ENCODE measurements around the gene HAP1.
A peak's percentile ranks its signal among the peaks of the same experiment; 100 is the strongest.
"Not testable (repeated sequence)": the region's sequence is repeated elsewhere in the genome, so short reads cannot be mapped to it uniquely, and the experiment has no call there.

HAP1 gene, protein sequence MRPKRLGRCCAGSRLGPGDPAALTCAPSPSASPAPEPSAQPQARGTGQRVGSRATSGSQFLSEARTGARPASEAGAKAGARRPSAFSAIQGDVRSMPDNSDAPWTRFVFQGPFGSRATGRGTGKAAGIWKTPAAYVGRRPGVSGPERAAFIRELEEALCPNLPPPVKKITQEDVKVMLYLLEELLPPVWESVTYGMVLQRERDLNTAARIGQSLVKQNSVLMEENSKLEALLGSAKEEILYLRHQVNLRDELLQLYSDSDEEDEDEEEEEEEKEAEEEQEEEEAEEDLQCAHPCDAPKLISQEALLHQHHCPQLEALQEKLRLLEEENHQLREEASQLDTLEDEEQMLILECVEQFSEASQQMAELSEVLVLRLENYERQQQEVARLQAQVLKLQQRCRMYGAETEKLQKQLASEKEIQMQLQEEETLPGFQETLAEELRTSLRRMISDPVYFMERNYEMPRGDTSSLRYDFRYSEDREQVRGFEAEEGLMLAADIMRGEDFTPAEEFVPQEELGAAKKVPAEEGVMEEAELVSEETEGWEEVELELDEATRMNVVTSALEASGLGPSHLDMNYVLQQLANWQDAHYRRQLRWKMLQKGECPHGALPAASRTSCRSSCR

DNA sequence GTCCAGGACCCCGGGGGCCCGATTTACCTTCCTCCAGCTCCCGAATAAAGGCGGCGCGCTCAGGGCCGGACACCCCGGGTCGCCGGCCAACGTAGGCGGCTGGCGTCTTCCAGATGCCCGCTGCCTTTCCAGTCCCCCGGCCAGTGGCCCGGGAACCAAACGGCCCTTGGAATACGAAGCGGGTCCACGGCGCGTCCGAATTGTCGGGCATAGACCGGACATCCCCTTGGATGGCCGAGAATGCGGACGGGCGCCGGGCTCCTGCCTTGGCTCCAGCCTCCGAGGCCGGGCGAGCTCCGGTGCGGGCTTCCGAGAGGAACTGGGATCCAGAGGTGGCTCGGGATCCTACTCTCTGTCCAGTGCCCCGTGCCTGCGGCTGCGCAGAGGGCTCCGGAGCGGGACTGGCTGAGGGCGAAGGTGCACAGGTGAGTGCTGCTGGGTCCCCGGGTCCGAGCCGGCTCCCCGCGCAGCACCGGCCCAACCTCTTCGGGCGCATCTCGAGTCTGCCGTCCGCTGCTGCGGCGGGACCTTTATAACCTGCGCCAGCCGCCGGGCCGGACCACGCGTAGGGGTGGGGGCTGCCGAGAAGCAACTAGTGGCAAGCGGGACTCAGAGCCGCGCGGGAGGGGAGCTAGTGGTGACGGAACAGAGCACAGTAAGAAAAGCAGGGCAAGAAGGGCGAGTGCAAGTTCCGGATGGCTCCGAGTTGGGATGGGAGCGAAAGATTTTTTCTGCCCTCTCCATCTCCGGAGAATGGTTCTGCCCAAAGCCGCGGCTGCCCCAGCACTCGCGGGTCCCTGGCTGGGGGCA is at the start of gene HAP1:
HAP1 (minus strand) TSS at position 505 of the 810 bp plus-strand sequence; CDS start at position 496, 9 bp downstream.
- DNase-seq (ENCODE audit: low read depth in 3 of 3) = peak in 1 of 3 experiments; percentile 14

DNA sequence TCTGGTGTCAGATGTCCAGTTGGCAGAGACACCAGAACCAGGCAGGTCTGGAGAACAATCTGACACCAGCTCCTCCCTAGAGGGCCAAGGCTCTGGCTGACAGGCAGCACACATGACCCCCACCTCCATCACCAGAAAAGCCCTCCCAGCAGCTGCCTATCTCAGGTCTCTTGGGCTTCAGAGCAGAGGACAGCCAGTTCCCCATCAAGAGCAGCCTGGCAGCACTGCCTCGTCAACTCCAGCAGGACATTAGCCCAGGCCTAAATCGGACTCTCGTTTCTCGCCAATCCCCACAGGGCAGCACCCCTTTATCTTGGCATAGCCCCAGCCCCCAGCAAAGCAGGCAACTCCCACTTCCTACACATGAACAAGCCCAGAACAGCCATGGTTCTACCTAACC is 47.7 kb upstream of the HAP1 start:
- no peak for DNase-seq (ENCODE audit: low read depth in 3 of 3)

- DNase-seq (ENCODE audit: low read depth in 3 of 3) = no peak
These were observed 47.1 kb upstream of the HAP1 start for GRCh38 chr17:41781404-41782110.

DNA sequence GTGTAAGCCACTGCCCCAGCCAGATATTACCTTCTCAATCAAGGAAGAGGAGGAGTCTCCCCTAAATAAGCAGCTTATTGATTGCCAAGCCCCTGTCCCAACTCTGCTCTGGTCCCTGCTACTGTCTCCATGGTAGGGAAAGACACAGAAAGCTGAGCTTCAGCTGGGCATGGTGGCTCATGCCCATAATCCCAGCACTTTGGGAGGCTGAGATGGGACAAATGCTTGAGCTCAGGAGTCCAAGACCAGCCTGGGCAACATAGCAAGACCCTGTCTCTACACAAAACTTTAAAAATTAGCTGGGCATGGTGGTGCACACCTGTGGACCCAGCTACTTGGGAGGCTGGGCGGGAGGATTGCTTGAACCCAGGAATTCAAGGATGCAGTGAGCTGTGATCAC is 45.5 kb upstream of the HAP1 start:
- no peak for DNase-seq (ENCODE audit: low read depth in 3 of 3)

DNA sequence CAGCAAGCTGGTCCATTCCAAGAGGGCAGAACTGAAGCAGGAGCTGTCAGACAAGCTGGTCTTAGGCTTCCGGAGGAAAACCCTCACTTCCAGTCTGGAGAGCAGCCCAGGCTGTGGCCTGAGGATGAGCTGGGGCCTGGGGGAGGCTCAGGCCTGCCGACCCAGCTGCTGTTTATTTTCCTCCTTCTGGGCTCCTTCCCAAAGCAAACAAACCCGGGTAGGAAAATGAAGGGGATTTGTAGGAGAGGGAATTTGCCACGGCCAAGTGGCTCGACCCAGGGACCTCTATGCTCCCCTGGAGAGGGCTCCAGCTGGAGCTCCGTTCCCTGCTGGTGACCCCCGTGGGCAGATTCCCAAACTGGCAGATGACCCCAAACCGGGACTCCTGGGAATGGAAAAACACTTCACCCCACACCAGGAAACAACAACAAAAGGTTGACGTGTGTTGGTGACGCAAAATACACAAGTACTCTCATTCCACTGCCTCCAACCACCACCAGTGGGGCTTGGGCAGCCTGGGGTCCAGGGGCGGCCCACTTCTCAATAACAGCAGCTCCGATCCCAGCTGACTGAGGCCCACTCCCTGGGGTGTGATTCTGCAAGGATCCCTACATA is 43.2 kb upstream of the HAP1 start:
- no peak for DNase-seq (ENCODE audit: low read depth in 3 of 3)

GRCh38 chr17:41777157-41777573 is 42.7 kb upstream of the HAP1 start:
- no peak for DNase-seq (ENCODE audit: low read depth in 3 of 3)

DNA sequence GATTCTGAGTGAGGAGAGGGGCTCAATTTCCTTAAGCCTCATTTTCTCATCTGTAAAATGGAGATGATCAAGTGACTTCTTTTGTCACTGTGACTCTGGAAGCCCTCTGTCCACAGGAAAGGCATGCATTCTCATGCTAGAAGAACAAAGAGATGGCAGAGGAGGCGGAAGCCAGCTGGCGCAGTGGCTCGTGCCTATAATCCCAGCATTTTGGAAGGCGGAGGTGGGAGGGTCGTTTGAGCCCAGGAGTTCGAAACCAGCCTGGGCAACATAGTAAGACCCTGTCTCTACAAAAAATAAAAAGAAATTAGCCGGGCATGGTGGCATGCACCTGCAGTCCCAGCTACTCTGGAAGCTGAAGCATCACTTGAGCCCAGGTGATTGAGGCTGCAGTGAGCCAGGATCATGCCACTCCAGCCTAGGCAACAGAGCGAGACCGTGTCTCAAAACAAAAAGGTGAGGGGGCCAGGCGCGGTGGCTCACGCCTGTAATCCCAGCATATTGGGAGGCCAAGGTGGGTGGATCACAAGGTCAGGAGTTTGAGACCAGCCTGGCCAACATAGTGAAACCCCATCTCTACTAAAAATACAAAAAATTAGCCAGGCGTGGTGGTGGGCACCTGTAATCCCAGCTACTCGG is 41.9 kb upstream of the HAP1 start:
- DNase-seq (ENCODE audit: low read depth in 3 of 3) = not testable (repeated sequence)

- DNase-seq (ENCODE audit: low read depth in 3 of 3) = no peak
These were observed 41.2 kb upstream of the HAP1 start for GRCh38 chr17:41775394-41776226.

- no peak for DNase-seq (ENCODE audit: low read depth in 3 of 3)
These were observed 39.3 kb upstream of the HAP1 start for GRCh38 chr17:41773731-41774193.

GRCh38 chr17:41773190-41773588 is 38.7 kb upstream of the HAP1 start:
- DNase-seq (ENCODE audit: low read depth in 3 of 3) = no peak

DNA sequence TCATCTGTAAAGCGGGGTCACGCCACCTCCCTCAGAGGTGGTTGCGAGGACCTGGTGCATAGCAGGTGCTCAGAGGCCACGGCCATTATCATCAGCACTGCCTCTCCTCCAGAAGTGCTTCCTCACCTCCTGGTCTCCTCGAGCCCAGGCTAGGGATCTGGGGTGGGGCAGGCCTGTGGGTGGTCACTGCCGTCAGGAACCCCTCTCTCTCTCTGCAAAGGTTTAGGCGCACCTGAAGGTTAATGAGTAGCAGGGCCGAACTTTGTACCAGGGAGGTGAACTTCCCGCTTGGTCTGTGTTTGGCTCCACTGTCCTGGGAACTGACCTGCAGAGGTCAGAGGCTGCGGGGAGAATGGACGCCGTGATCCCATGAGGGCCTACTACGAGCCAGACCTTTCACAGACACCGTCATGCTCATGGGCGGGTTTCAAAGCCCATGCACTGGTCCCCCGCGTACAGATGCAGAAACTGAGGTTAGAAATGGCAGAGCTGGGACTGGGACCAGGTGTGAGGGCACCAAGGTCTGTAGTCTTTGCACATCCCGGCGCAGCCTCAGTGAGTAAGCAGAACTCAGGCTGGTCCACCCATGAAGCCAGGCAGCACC is 38.2 kb upstream of the HAP1 start:
- DNase-seq (ENCODE audit: low read depth in 3 of 3) = no peak

DNA sequence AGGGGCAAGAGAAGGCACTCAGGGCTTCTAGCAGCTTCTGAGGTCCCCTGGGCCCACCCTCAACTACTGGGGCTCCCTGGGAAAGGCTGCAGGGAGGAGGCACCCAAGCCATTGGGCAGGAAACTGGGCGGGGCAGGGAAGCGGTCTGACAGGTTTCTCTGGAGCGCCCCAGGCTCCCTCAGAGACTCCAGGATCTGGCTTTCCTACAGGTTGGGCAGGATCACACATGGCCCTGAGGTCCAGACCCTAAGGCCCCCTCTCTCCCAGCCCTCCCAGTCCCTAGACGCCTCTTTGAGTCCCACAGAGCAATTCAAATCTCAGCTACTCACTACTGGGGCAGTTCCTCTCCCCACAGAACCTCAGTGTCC is 37.8 kb upstream of the HAP1 start:
- DNase-seq (ENCODE audit: low read depth in 3 of 3) = no peak

DNA sequence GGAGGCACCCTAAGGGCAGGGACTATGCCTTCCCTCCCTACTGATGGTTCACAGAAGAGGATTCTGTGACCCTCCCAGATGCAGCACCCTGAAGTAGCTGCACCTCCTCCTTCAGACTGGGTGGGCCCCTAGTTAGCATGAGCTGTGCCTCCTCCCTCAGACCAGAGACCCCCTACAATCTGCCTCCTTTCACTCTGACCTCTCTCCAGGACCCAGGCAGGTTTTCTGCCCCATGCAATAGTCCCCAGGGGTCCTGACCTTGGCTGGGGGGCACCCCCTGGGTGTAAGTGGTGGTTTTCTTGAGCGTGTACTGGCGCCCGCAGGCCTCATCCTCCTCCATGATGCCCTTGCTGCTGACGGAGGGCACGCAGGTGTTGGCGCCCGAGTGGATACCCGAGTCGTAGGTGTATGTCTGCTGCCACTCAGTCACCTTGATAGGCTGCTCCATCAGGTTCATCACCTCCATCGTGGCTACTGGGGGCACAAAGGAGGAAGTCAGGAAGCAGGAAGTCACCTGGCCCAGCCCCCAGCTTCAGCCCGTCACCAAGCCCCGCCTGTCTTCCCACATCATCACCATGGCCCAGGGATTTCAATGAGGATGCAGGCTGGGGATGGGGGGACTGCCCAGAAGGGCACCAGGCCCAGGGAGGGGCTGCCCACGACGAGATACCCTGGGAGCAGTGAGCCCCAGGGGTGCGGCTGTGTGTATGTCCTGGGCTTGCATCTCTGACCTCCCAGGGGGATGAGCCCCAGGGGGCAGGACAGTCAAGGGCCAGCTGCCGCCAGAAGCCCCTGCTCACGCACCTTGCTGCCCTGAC is 37.2 kb upstream of the HAP1 start:
- DNase-seq (ENCODE audit: low read depth in 3 of 3) = no peak

DNA sequence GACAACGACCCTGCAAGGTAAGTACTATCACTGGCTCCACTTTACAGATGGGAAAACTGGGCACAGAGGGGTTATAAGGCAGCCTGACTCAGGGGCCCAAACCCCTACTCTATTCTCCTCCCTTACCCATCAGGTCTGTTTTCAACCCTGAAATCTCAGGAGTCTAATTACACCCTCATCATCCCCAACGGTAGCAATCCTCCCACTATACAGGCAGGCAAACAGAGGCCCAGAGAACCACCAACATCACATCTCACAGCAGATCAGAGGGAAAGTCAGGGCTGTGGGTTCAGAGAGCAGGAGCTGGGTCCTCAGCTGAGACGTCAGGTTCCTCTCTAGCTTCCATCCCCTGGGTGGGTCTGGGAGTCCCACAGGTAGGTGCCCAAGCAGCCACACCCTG is 35.5 kb upstream of the HAP1 start:
- DNase-seq (ENCODE audit: low read depth in 3 of 3) = no peak

DNA sequence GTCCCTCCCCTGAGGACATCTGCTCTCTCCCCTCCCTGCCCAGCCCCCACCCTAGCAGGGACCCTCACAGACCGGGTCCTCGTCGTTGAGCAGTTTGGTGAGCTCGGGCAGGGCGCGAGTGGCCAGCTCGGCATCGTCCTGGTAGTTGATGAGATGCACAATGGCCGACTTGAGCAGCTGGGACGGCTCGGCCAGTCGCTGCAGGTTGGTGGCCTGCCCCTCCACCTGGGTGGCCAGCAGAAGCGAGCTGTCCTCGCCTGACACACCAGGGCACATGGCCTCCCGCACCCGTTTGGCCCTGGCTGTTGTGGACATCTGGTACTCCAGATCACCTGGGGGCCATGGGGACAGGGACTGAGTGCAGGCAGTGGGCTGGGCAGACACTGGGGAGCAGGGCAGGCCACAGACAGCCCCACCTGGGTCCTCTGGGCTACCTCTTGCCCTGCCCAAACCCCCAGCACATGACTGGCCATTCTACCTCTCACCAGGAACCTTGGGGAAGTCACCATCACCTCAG is 35.0 kb upstream of the HAP1 start:
- no peak for DNase-seq (ENCODE audit: low read depth in 3 of 3)

DNA sequence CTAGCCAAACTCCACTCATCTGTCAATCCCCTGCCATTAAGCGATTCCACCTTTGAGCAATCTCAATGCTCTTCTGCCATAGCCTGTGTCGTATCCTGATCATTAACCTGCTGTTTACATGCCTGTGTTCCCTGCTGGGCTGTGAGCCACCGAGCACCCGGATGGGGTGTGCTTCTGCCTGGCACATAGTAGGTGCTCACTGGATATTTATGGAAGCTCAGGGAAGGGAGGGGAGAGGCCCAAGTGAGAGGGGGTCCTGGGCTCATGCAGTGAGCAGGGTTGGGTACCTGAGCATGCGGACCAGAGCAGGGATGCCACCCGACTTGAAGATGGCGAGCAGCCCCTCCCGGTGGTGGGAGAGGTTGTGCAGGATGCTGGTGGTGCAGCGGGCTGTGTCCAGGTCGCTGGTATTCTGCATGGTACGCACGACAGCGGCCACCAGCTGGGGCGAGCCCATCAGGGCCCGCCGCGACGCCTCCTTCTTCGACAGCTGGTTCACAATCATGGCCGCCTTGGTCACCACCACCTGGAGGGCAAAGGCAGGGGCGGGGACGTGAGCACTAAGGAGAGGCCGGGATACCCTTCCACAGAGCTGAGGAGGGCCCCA is 34.3 kb upstream of the HAP1 start:
- DNase-seq (ENCODE audit: low read depth in 3 of 3) = no peak

- no peak for DNase-seq (ENCODE audit: low read depth in 3 of 3)
These were observed 33.0 kb upstream of the HAP1 start for GRCh38 chr17:41767324-41768042.
